GM21423 (cell line): ENCODE results near the gene MTHFD1L.

Source experiments
- ATAC-seq: cut with Tn5 transposase; IDR thresholded peaks from one replicate; pipeline ENCODE4 v1.9.1; 2021; ENCODE audit warnings: mild to moderate bottlenecking, moderate library complexity; ENCODE audit not compliant: unreplicated experiment

Gene MTHFD1L

GRCh38 chr6:151088963-151089362, 223.5 kb downstream of the MTHFD1L start:
- no peak for ATAC-seq

- ATAC-seq = no peak
Observed at GRCh38 chr6:151089978-151090377, 224.5 kb downstream of the MTHFD1L start.

GRCh38 chr6:151091571-151091970, 226.1 kb downstream of the MTHFD1L start:
- no peak for ATAC-seq

- no peak for ATAC-seq
Observed at GRCh38 chr6:151092591-151092990, 227.1 kb downstream of the MTHFD1L start.

- ATAC-seq = no peak
Observed at GRCh38 chr6:151093706-151094105, 228.2 kb downstream of the MTHFD1L start.

GRCh38 chr6:151095538-151096254, 230.2 kb downstream of the MTHFD1L start:
- no peak for ATAC-seq

GRCh38 chr6:151096255-151096612, 230.7 kb downstream of the MTHFD1L start:
- no peak for ATAC-seq

GRCh38 chr6:151096691-151097606, 231.4 kb downstream of the MTHFD1L start:
- ATAC-seq = no peak

GRCh38 chr6:151098166-151098565, 232.7 kb downstream of the MTHFD1L start:
- ATAC-seq = no peak

- ATAC-seq = no peak
Observed at GRCh38 chr6:151100326-151100725, 234.8 kb downstream of the MTHFD1L start.

GRCh38 chr6:151101161-151101815, 235.8 kb downstream of the MTHFD1L start:
- no peak for ATAC-seq

GRCh38 chr6:151101816-151102694, 236.6 kb downstream of the MTHFD1L start:
- no peak for ATAC-seq

- no peak for ATAC-seq
Observed at GRCh38 chr6:151103266-151103665, 237.8 kb downstream of the MTHFD1L start.

- no peak for ATAC-seq
Observed at GRCh38 chr6:151107897-151108427, 242.5 kb downstream of the MTHFD1L start.

- ATAC-seq = no peak
Observed at GRCh38 chr6:151108548-151108947, 243.0 kb downstream of the MTHFD1L start.

- no peak for ATAC-seq
Observed at GRCh38 chr6:151109361-151109760, 243.9 kb downstream of the MTHFD1L start.

GRCh38 chr6:151109869-151110575, 244.5 kb downstream of the MTHFD1L start:
- no peak for ATAC-seq

- no peak for ATAC-seq
Observed at GRCh38 chr6:151110576-151110905, 245.0 kb downstream of the MTHFD1L start.

- ATAC-seq = no peak
Observed at GRCh38 chr6:151111670-151112069, 246.2 kb downstream of the MTHFD1L start.

GRCh38 chr6:151112130-151112529, 246.6 kb downstream of the MTHFD1L start:
- ATAC-seq = no peak
